Tibial nerve (tissue), 4 donors: Measurements from ENCODE around the gene TACO1. TPM values are rescaled to one million over a fixed set of nuclear protein-coding genes. Genes with fewer than 3 reads are reported as not detected.

Experiments used
- DNase-seq, 2 donors: peaks; one replicate each; pipeline ENCODE4 v3.0.0-alpha.2; 2019; ENCODE audit warnings: low spot score in 2 of 2
- H3K27ac ChIP-seq, 4 donors: fragments of 200-600 bp; sonication (generic) in 3 of 4; one replicate each; pipeline ENCODE4 v1.5.1; 2017 to 2019; ENCODE audit warnings: mild to moderate bottlenecking in 1 of 4
- H3K27me3 ChIP-seq, 2 donors: fragments of 200-600 bp; sonication (generic) in 1 of 2; one replicate each; pipeline versions ENCODE4 v1.5.1 to v1.6.0; 2017 to 2019
- H3K36me3 ChIP-seq, 3 donors: fragments of 200-600 bp; sonication (generic); one replicate each; pipeline ENCODE4 v1.5.1; 2018 to 2019
- H3K4me1 ChIP-seq, 4 donors: fragments of 200-600 bp; sonication (generic) in 3 of 4; one replicate each; pipeline ENCODE4 v1.5.1; 2017 to 2019
- H3K4me3 ChIP-seq, 4 donors: fragments of 200-600 bp; sonication (generic) in 3 of 4; one replicate each; pipeline ENCODE4 v1.5.1; 2017 to 2019; ENCODE audit warnings: mild to moderate bottlenecking in 1 of 4, moderate library complexity in 1 of 4
- H3K9me3 ChIP-seq, 4 donors: fragments of 200-600 bp; sonication (generic) in 3 of 4; one replicate each; pipeline ENCODE4 v1.5.1; 2017 to 2019
- CTCF ChIP-seq, 5 experiments: fragments of 200-600 bp in 3 of 5; fragments of 450-650 bp in 2 of 5; sonication (generic) in 3 of 5; IDR thresholded peaks; one replicate each; pipeline ENCODE4 v1.5.1; 2016 to 2019; ENCODE audit warnings: antibody characterized with exemption in 5 of 5, mild to moderate bottlenecking in 3 of 5, moderate library complexity in 2 of 5
- EP300 ChIP-seq, 2 donors: sonication (generic); formaldehyde crosslinking; IDR thresholded peaks; one replicate each; pipeline ENCODE4 v1.6.1; 2017; ENCODE audit warnings: antibody characterized with exemption in 2 of 2, mild to moderate bottlenecking in 1 of 2
- POLR2A ChIP-seq, 2 donors: fragments of 450-650 bp; IDR thresholded peaks; one replicate each; pipeline ENCODE4 v1.6.1; 2017; ENCODE audit warnings: antibody characterized with exemption in 2 of 2, mild to moderate bottlenecking in 2 of 2, moderate library complexity in 2 of 2
- WGBS, 2 donors: methylation state at CpG; one replicate each; pipeline ENCODE4 v1.1.5; 2018; 5-methylcytosine and 5-hydroxymethylcytosine counted together
- total RNA-seq, 4 donors: library from RNA; depleted of rRNA; stranded (reverse); fragments of >200 nt; gene quantifications; one replicate each; pipeline ENCODE4 v1.1.0, GENCODE V29; 2016

Gene TACO1
- total RNA-seq, 4 donors from 2014 or later = 9.8 to 18.0 (median 13.3) TPM

GRCh38 chr17:63641692-63642448 is 41.2 kb downstream of the TACO1 start:
- WGBS, 2 donors = 79 to 84% methylated on average over 4 of the region's 4 CpGs
- Histone ChIP-seq H3K4me1 (peaks cover 0 to 32% (median 6%) of the 10 kb centered on the region in 4 donors), H3K9me3 (no peaks in the 10 kb centered on the region), H3K27me3 (no peaks in the 10 kb centered on the region), H3K27ac (no peak overlapping the region), H3K36me3 (peaks cover 0 to 53% (median 0%) of the 10 kb centered on the region in 3 donors), H3K4me3 (no peak overlapping the region)
- peak in 1 of 2 donors; percentile 64 for DNase-seq
- TF ChIP-seq EP300 (IDR thresholded peaks at IDR 0.05) (peak in 1 of 2 donors; percentile 64), CTCF (IDR thresholded peaks at IDR 0.05) (no peak), POLR2A (IDR thresholded peaks at IDR 0.05) (no peak)

- Histone ChIP-seq H3K4me3 (no peak overlapping the region), H3K4me1 (peaks cover 0 to 46% (median 8%) of the 10 kb centered on the region in 4 donors), H3K36me3 (peaks cover 0 to 57% (median 0%) of the 10 kb centered on the region in 3 donors), H3K27me3 (no peaks in the 10 kb centered on the region), H3K27ac (no peak overlapping the region), H3K9me3 (no peaks in the 10 kb centered on the region)
- 91 to 92% methylated on average over 7 of the region's 7 CpGs for WGBS, 2 donors
- DNase-seq = no peak
- no peak for TF ChIP-seq POLR2A (IDR thresholded peaks at IDR 0.05)
- no peak for TF ChIP-seq CTCF (IDR thresholded peaks at IDR 0.05)
- TF ChIP-seq EP300 (IDR thresholded peaks at IDR 0.05) = no peak
Observed at GRCh38 chr17:63644846-63645245, 44.2 kb downstream of the TACO1 start.

- Histone ChIP-seq H3K36me3 (peaks cover 0 to 61% (median 0%) of the 10 kb centered on the region in 3 donors), H3K9me3 (no peaks in the 10 kb centered on the region), H3K4me1 (peaks cover 0 to 47% (median 8%) of the 10 kb centered on the region in 4 donors), H3K4me3 (no peak overlapping the region), H3K27ac (no peak overlapping the region), H3K27me3 (no peaks in the 10 kb centered on the region)
- TF ChIP-seq EP300 (IDR thresholded peaks at IDR 0.05) = no peak
- no peak for TF ChIP-seq CTCF (IDR thresholded peaks at IDR 0.05)
- TF ChIP-seq POLR2A (IDR thresholded peaks at IDR 0.05) = no peak
- WGBS, 2 donors = 89 to 91% methylated on average over 5 of the region's 5 CpGs
- no peak for DNase-seq
Observed at GRCh38 chr17:63645775-63646487, 45.2 kb downstream of the TACO1 start.

GRCh38 chr17:63646488-63646806 is 45.8 kb downstream of the TACO1 start:
- peaks cover 0 to 65% (median 0%) of the 10 kb centered on the region in 3 donors for H3K36me3 ChIP-seq
- peak in 1 of 2 donors; percentile 33 for TF ChIP-seq EP300 (IDR thresholded peaks at IDR 0.05)
- no peak for TF ChIP-seq POLR2A (IDR thresholded peaks at IDR 0.05)
- no peak overlapping the region for H3K4me3 ChIP-seq
- H3K9me3 ChIP-seq = no peaks in the 10 kb centered on the region
- peaks cover 0 to 47% (median 10%) of the 10 kb centered on the region in 4 donors for H3K4me1 ChIP-seq
- no peaks in the 10 kb centered on the region for H3K27me3 ChIP-seq
- no peak overlapping the region for H3K27ac ChIP-seq
- DNase-seq = no peak
- WGBS, 2 donors = 78 to 82% methylated on average over 1 of the region's 1 CpG

- TF ChIP-seq CTCF (IDR thresholded peaks at IDR 0.05) = no peak
- TF ChIP-seq POLR2A (IDR thresholded peaks at IDR 0.05) = no peak
- no peak for TF ChIP-seq EP300 (IDR thresholded peaks at IDR 0.05)
- Histone ChIP-seq H3K4me3 (no peak overlapping the region), H3K4me1 (peaks cover 0 to 47% (median 10%) of the 10 kb centered on the region in 4 donors), H3K36me3 (peaks cover 0 to 65% (median 0%) of the 10 kb centered on the region in 3 donors), H3K9me3 (no peaks in the 10 kb centered on the region), H3K27me3 (no peaks in the 10 kb centered on the region), H3K27ac (no peak overlapping the region)
- DNase-seq = no peak
- 61 to 67% methylated on average over 4 of the region's 4 CpGs for WGBS, 2 donors
Observed at GRCh38 chr17:63647065-63647725, 46.5 kb downstream of the TACO1 start.
